ENCODE results near the gene DHX58. TPM values are rescaled to one million over a fixed set of nuclear protein-coding genes. Genes with fewer than 3 reads are reported as not detected.
A peak's percentile ranks its signal among the peaks of the same experiment; 100 is the strongest.

DHX58 gene
- total RNA-seq, 1 donor from 2014 or later = 1.7 TPM

DNA sequence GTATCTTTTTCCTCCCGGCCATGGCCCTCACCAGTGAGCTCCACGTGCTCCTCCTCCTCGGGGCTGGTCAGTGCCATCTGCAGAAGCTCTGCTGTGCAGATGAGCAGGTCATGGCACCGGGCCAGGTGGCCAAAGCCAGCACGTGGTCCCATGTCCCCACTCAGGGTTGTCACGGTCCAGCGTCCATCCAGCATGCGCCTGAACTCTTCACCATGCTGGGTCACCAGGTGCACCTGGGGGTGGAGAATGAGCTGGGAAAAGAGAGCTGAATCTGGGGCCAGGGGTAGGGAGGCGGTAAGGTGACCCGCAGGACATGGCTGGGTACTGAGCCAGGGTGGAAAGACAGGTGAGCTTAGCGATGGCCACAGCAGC is 1.3 kb downstream of the DHX58 start:
- Histone ChIP-seq H3K27ac (peak overlapping the region; percentile 91 to 93), H3K4me1 (peaks cover 4 to 11% of the 10 kb centered on the region in 2 donors), H3K27me3 (no peaks in the 10 kb centered on the region), H3K9me3 (no peaks in the 10 kb centered on the region), H3K4me3 (peak overlapping the region in 1 of 2 donors; percentile 78), H3K36me3 (peaks cover 0 to 10% of the 10 kb centered on the region in 2 donors)
- intact Hi-C loops (cut with DNase I) = no loop called here
- DNase-seq (ENCODE audit: low spot score in 2 of 2) = no peak
- TF ChIP-seq, protein P1, sequence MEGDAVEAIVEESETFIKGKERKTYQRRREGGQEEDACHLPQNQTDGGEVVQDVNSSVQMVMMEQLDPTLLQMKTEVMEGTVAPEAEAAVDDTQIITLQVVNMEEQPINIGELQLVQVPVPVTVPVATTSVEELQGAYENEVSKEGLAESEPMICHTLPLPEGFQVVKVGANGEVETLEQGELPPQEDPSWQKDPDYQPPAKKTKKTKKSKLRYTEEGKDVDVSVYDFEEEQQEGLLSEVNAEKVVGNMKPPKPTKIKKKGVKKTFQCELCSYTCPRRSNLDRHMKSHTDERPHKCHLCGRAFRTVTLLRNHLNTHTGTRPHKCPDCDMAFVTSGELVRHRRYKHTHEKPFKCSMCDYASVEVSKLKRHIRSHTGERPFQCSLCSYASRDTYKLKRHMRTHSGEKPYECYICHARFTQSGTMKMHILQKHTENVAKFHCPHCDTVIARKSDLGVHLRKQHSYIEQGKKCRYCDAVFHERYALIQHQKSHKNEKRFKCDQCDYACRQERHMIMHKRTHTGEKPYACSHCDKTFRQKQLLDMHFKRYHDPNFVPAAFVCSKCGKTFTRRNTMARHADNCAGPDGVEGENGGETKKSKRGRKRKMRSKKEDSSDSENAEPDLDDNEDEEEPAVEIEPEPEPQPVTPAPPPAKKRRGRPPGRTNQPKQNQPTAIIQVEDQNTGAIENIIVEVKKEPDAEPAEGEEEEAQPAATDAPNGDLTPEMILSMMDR (IDR thresholded peaks at IDR 0.05) = no peak

DNA sequence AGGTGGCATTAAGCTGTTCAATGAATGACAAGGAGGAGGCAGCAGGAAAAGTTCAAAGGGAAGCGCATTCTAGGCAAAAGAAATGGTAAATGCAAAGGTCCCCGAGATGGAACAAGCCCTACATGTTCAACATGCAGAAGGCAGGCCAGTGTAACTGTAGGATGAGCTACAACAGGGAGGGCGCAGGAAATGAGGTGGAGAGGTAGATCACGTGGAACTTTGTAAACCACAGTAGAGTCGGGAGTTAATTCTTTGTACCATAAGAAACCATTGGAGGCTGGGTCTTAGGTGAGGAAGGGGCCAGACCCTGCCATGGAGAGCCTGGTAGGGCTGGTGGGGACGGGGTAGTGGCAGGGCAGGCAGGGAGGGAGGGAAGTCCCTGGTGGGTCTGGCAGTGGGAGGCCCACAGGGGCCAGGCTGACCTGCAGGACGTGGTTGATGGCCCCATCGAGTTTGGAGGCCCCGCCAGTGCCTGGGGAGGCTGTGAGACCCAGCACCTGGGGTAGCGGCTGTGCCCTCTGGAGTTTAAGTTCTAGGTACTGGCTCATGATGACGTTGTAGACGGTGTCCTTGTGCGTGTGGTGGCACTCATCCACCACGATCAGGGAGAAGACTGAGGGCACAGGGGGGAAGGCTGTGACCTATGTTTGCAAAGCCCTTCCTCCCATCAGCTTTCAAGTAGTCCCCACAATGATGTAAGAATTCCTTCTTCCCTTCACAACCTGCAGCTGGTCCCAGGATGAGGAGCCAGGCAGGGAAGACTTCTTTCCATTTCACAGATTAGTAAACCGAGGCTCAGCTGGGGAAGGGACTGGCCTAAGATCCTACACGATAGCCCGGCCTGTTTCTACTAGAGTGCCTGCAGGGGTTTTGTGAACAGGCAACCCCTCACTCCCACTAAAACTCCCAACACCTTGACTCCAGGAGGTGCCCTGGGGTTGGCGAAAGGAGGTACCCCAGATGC is 1.9 kb downstream of the DHX58 start:
- TF ChIP-seq, protein P1 (IDR thresholded peaks at IDR 0.05) = no peak
- no peak overlapping the region for H3K27ac ChIP-seq
- DNase-seq (ENCODE audit: low spot score in 2 of 2) = no peak
- peaks cover 4 to 11% of the 10 kb centered on the region in 2 donors for H3K4me1 ChIP-seq
- no peaks in the 10 kb centered on the region for H3K27me3 ChIP-seq
- no peak overlapping the region for H3K4me3 ChIP-seq
- H3K36me3 ChIP-seq = peaks cover 0 to 10% of the 10 kb centered on the region in 2 donors
- intact Hi-C loops (cut with DNase I) = no loop called here
- no peaks in the 10 kb centered on the region for H3K9me3 ChIP-seq

DNA sequence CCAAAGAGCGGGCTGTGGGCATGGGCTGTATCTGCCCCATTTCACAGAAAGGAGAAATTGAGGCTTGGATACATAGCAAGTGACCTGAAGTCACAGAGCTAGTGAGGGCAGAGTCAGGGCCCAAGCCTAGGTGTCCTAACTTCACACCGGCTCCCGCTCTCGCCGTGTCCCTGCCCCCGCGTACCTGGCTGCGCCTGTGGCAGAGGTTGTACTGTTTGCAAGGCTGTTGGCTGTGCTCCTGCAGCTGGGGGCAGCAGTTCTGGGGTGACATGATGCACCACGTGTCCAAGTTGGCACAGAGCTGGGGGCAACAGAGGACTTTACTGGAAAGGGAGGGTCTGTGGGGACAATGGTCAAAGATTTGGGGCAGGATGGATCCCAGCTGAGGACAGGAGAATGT is 3.4 kb downstream of the DHX58 start:
- intact Hi-C loops (cut with DNase I) = no loop called here
- no peak overlapping the region for H3K27ac ChIP-seq
- peaks cover 7 to 19% of the 10 kb centered on the region in 2 donors for H3K36me3 ChIP-seq
- H3K9me3 ChIP-seq = no peaks in the 10 kb centered on the region
- no peak for DNase-seq (ENCODE audit: low spot score in 2 of 2)
- no peaks in the 10 kb centered on the region for H3K27me3 ChIP-seq
- H3K4me3 ChIP-seq = no peak overlapping the region
- H3K4me1 ChIP-seq = peaks cover 4 to 11% of the 10 kb centered on the region in 2 donors
- TF ChIP-seq, protein P1 (IDR thresholded peaks at IDR 0.05) = no peak

DNA sequence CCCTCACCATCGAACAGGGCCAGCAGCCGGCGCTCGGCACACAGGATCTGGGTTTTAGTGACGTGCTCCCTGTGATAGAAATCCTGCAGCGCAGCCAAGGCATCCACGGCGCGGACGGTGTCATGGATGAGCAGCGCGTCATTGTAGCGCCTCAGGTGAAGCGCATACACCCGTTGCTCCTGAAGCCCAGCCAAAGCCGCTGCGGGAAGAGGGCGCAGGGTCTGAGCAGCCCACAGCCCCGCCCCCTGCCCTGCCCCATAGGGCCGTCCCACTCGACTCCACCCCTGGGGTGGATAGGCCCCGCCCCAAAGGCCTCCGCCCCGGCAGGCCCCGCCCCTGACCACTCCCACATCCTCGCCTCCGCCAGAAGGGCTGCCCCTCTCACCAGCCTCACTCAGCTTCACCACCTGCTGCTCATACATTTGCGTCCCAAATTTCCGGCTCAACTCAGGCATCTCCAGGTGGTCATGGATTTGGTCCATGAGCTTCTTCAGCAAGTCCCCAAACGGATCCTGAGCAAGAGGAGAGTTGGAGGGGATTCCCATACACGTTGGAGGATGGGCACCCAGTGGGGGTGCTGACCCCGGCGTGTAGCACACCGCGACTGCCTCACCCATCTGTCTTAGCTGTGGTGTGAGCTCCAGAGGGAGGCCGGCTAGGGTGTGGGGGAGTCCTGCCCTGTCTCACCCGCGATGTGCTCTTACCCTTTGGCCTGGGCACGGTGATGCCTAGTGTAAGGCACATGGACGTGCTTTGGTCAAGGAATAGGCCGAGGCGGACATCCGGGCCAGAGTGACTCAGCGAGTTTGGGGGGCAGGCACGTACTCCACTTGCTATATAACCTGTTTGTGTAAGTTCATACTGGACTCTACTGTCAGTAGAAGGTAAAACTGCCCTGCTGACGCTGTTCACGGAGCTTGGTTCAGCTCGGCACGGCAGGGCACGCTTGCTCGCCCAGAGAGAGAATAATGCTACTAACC is 4.6 kb downstream of the DHX58 start:
- peak in 1 of 2 donors; percentile 76 for DNase-seq (ENCODE audit: low spot score in 2 of 2)
- no peaks in the 10 kb centered on the region for H3K9me3 ChIP-seq
- TF ChIP-seq, protein P1 (IDR thresholded peaks at IDR 0.05) = no peak
- peaks cover 9 to 25% of the 10 kb centered on the region in 2 donors for H3K36me3 ChIP-seq
- no peak overlapping the region for H3K27ac ChIP-seq
- H3K4me1 ChIP-seq = peaks cover 0 to 9% of the 10 kb centered on the region in 2 donors
- no peak overlapping the region for H3K4me3 ChIP-seq
- intact Hi-C loops (cut with DNase I) = no loop called here
- H3K27me3 ChIP-seq = no peaks in the 10 kb centered on the region

DNA sequence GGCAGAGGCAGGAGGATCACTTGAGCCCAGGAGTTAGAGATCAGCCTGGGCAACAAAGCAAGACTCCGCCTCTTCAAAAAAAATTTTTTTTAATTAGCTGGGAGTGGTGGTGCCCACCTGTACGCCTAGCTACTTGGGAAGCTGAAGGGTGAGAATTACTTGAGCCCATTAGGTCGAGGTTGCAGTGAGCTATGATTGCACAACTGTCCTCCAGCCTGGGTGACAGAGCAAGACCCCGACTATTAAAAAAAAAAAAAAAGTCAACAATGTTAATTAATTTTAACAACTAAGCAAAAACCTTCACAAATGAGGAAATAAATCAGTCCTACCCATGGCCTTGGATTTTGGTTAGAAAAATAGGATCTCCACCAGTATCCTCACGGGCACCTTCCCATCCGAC is 5.4 kb downstream of the DHX58 start:
- H3K36me3 ChIP-seq = peaks cover 9 to 25% of the 10 kb centered on the region in 2 donors
- H3K27ac ChIP-seq = no peak overlapping the region
- intact Hi-C loops (cut with DNase I) = no loop called here
- TF ChIP-seq, protein P1 (IDR thresholded peaks at IDR 0.05) = no peak
- H3K27me3 ChIP-seq = no peaks in the 10 kb centered on the region
- H3K4me1 ChIP-seq = peaks cover 0 to 6% of the 10 kb centered on the region in 2 donors
- no peak for DNase-seq (ENCODE audit: low spot score in 2 of 2)
- no peaks in the 10 kb centered on the region for H3K9me3 ChIP-seq
- no peak overlapping the region for H3K4me3 ChIP-seq

Measured in ascending aorta (tissue), 2 donors.